Astrocyte of the cerebellum (primary cell): Measurements from ENCODE around the gene ITGB6.
A peak's percentile ranks its signal among the peaks of the same experiment; 100 is the strongest.

Experiments used
- DNase-seq: peaks from one replicate; pipeline ENCODE4 v3.0.0-alpha.2; 2011; ENCODE audit warnings: low read depth
- H3K4me3 ChIP-seq: 2 replicates; pipeline ENCODE4 v1.5.1; 2011; ENCODE audit warnings: mild to moderate bottlenecking, low read depth, low read length, moderate library complexity
- CTCF ChIP-seq: IDR thresholded peaks from 2 replicates; pipeline ENCODE4 v1.5.1; 2012; ENCODE audit warnings: low read length, low read depth, moderate library complexity, mild to moderate bottlenecking; ENCODE audit errors: missing control alignments
- in situ Hi-C: cut with HindIII; loops from 2 replicates; pipeline ENCODE4 v1.10.0; 2017; ENCODE audit warnings: low sequenced_read_pairs

Gene ITGB6

GRCh38 chr2:160227293-160227915 is 27.3 kb upstream of the ITGB6 start:
- DNase-seq, result no peak
- no peak for TF ChIP-seq CTCF
- in situ Hi-C loops, result no loop called here
- no peak overlapping the region for H3K4me3 ChIP-seq

GRCh38 chr2:160226367-160226766 is 26.3 kb upstream of the ITGB6 start:
- in situ Hi-C loops, result no loop called here
- TF ChIP-seq CTCF, result no peak
- no peak overlapping the region for H3K4me3 ChIP-seq
- DNase-seq, result no peak

- in situ Hi-C loops, result no loop called here
- H3K4me3 ChIP-seq, result no peak overlapping the region
- no peak for TF ChIP-seq CTCF
- no peak for DNase-seq
Observed at GRCh38 chr2:160225722-160226121, 25.6 kb upstream of the ITGB6 start.

GRCh38 chr2:160224507-160224906 is 24.4 kb upstream of the ITGB6 start:
- no peak overlapping the region for H3K4me3 ChIP-seq
- DNase-seq, result no peak
- no peak for TF ChIP-seq CTCF
- in situ Hi-C loops, result no loop called here

- in situ Hi-C loops, result no loop called here
- TF ChIP-seq CTCF, result no peak
- peak; percentile 82 for DNase-seq
- H3K4me3 ChIP-seq, result no peak overlapping the region
Observed at GRCh38 chr2:160224060-160224459, 24.0 kb upstream of the ITGB6 start.

GRCh38 chr2:160223560-160223959 is 23.5 kb upstream of the ITGB6 start:
- no peak for TF ChIP-seq CTCF
- DNase-seq, result no peak
- in situ Hi-C loops, result no loop called here
- no peak overlapping the region for H3K4me3 ChIP-seq
